Kidney epithelial cell (primary cell): ENCODE measurements around the gene DNAH1. TPM values are rescaled to one million over a fixed set of nuclear protein-coding genes. Genes with fewer than 3 reads are reported as not detected.
"Not testable (repeated sequence)": the region's sequence is repeated elsewhere in the genome, so short reads cannot be mapped to it uniquely, and the experiment has no call there.

Source experiments
- DNase-seq: peaks from one replicate; pipeline ENCODE4 v3.0.0-alpha.2; 2010; ENCODE audit warnings: low read depth
- H3K27me3 ChIP-seq: 2 replicates; pipeline ENCODE4 v1.6.0; 2011; ENCODE audit warnings: low read length; ENCODE audit not compliant: control insufficient read depth, insufficient read depth
- H3K36me3 ChIP-seq: 2 replicates; pipeline ENCODE4 v1.5.1; 2011; ENCODE audit warnings: low read length; ENCODE audit not compliant: control insufficient read depth, insufficient read depth
- H3K4me3 ChIP-seq: 2 replicates; pipeline ENCODE4 v1.5.1; 2011; ENCODE audit warnings: low read depth, mild to moderate bottlenecking, control low read depth, low read length
- CTCF ChIP-seq: IDR thresholded peaks from 2 replicates; pipeline ENCODE4 v1.5.1; 2011; ENCODE audit warnings: mild to moderate bottlenecking, moderate library complexity, low read length, control low read depth, inconsistent platforms; ENCODE audit not compliant: insufficient read depth, poor library complexity, severe bottlenecking
- total RNA-seq: library from RNA; depleted of rRNA; stranded (reverse); fragments of >200 nt; gene quantifications from 2 replicates; pipeline ENCODE4 v1.2.3, GENCODE V29; 2015

Gene DNAH1
- total RNA-seq, 1 donor from 2014 or later, result 0.96 TPM

DNA sequence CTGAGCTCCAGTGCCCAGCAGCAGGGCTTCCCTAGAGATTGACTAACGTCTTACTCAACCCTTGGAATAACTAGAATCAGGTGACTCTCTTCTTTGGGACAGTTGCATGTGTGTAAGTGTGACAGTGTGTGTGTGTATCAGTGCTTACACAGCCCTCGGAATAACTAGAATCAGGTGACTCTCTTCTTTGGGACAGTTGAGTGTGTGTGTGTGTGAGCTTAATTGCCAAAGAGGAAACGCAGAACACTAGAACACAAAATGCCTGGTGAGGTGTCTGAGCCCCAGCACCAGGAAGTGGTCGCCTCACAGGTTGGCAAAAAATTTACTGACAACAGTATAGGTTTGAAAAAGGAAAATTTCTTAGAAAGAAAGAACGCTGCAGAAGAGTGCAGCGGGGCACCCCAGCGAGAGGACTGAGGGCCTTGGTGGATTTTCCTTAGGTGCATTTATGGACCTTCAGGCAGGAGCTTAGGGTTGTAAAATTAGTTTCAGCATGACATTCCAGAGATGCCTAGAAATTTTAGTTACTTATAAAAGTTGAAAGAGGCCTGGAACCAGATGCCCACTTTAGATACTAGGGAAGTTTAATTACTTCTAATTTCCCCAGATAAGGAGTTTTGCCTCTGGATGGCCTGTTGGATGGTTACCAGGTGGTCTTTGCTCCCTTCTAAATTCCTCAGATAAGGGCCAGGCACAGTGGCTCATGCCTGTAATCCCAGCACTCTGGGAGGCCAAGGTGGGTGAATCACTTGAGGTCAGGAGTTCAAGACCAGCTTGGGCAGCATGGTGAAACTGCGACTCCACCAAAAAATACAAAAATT lies 33.9 kb upstream of the DNAH1 start:
- Histone ChIP-seq H3K27me3 (no peaks in the 10 kb centered on the region), H3K36me3 (no peaks in the 10 kb centered on the region), H3K4me3 (no peak overlapping the region)
- no peak for TF ChIP-seq CTCF
- DNase-seq, result no peak

GRCh38 chr3:52283306-52283705 lies 32.8 kb upstream of the DNAH1 start:
- TF ChIP-seq CTCF, result no peak
- H3K36me3 ChIP-seq, result no peaks in the 10 kb centered on the region
- H3K4me3 ChIP-seq, result no peak overlapping the region
- H3K27me3 ChIP-seq, result no peaks in the 10 kb centered on the region
- no peak for DNase-seq

GRCh38 chr3:52284051-52284450 lies 32.1 kb upstream of the DNAH1 start:
- not testable (repeated sequence) for H3K36me3 ChIP-seq, DNase-seq, H3K27me3 ChIP-seq, H3K4me3 ChIP-seq

DNA sequence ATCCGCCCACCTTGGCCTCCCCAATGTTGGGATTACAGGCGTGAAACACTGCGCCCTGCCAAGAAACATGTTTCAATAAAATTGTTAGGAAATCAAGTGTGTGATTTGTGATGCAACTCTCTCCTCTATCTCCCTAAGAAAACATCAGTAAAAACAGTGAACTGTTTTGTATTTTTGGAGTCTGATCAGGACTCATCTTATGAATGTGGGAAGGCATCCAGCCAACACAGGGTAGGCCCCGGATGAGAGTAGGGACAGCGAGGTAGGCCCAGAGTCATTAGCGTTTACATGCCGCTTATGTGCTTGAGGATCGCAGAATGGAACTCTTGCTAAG lies 29.4 kb upstream of the DNAH1 start:
- Histone ChIP-seq H3K27me3 (no peaks in the 10 kb centered on the region), H3K4me3 (peak overlapping the region; percentile 89), H3K36me3 (no peaks in the 10 kb centered on the region)
- no peak for DNase-seq
- TF ChIP-seq CTCF, result no peak

DNA sequence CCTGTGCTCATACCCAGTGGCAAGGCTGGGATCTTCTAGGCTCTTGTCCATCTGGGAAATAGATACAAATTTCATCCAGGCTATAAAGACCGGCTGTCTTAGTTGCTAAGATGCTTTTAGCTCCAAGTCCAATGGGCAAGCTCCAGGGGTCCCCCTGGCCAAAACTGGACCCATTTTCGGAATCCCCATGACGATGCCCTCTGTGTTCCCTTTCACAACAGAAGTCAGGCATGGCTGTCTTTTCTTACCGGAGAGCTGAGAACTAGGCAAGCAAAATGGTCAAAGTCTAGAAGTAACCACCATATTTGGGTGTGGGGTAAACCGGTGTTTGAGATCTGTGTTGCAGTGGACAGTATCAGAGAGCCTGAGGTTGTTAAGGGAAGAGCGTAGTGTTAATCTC lies 27.4 kb upstream of the DNAH1 start:
- no peaks in the 10 kb centered on the region for H3K27me3 ChIP-seq
- TF ChIP-seq CTCF, result no peak
- DNase-seq, result no peak
- H3K4me3 ChIP-seq, result peak overlapping the region; percentile 89
- H3K36me3 ChIP-seq, result no peaks in the 10 kb centered on the region

DNA sequence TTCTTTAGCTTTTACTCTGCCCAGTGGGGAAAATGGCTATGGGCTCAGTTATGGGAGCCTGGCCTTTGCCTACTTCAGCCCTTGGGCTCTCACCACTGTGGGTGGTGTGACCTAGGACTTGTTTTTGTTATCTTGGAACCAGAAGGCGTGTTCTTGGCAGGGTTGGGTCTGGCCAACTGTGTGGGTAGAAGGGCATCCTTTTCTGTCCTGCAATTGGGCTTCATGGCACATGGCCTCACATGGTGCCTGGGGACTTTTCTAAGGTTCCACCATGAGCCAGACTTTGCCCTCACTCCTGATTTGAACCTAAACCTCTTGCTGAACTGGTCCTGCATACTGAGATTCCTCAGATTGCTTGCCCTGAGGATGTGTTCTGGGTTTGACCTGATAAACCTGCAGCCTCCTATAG lies 26.8 kb upstream of the DNAH1 start:
- TF ChIP-seq CTCF, result no peak
- no peak for DNase-seq
- no peak overlapping the region for H3K4me3 ChIP-seq
- H3K36me3 ChIP-seq, result no peaks in the 10 kb centered on the region
- H3K27me3 ChIP-seq, result no peaks in the 10 kb centered on the region
